IPS-NIHi7 (cell line): ENCODE results near the gene AXIN1.
"Not testable (repeated sequence)": the region's sequence is repeated elsewhere in the genome, so short reads cannot be mapped to it uniquely, and the experiment has no call there.

Experiments used
- DNase-seq: peaks from one replicate; pipeline ENCODE4 v3.0.0; 2012; ENCODE audit warnings: mixed read lengths; ENCODE audit errors: extremely low spot score

AXIN1 gene

DNA sequence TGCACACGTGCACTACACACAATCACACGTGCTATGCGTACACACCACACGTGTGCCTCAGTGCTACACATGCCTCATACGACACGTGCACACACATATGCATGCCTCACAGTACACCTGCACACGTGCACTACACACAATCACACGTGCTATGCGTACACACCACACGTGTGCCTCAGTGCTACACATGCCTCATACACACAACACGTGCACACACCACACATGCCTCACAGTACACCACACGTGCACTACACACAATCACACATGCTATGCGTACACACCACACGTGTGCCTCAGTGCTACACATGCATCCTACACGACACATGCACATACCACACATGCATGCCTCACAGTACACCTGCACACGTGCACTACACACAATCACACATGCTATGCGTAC, 85.0 kb downstream of the AXIN1 start:
- DNase-seq: not testable (repeated sequence)

DNA sequence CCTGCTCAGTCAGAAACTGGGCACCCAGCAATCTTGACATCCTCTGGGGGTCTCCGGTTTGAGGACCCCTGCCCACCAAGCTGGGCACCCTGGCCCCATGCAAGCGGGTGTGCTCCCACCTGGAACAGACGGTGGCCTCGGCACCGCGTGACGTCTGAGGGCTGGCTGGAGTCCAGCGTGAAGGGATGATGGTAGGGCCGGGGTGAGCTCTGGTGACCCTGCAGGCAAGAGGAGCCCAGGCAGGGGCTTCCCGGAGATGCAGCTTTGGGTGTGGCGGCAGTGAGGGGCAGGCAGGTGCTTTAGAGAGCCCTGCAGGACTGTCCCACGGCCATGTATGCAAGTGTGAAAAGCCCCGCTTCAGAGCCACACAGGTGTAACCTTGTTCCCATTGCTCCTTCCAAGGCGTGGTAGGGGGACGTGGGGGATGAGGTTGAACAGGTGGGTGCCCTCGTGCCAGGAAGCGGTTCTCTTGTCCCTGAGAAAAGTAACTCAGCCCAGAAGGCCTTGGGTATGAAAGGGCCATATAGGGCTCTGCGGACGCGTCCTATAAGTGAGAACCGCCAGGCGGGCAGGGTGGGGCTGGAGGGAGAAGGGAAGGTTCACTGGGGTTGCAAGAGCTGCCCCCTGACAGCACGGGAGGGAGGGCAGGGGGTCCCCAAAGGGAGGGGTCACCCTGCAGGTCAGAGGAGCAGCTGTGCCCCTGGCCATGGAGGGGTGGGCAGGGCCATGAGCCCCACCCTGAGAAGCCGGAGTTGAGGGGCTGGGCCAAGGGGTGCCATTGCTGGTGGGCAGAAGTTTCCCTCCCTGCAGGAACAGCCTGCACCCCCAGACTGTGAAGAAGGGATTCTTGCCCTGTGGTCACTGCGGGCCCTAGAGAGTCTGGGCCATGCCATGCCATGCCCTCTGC, 86.0 kb downstream of the AXIN1 start:
- no peak for DNase-seq

DNA sequence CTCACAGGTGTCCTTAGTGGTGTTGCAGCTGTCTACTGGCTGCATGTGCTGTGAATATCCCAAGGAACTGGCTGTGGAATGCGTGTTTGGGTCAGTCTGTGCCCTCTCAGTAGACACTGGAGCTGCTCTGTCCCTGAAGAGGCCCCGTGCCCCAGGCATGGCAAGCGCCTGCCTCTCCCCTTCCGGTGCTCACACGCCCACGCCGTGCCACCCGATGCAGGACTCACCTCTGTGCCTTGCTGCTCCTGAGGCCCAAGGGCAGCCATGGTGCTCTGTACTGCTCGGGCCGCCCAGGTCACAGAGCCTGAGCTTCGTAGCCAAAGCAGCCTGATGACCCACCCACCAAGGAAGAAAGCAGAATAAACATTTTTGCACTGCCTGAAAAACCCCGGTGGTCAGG, 86.8 kb downstream of the AXIN1 start:
- DNase-seq: no peak

DNA sequence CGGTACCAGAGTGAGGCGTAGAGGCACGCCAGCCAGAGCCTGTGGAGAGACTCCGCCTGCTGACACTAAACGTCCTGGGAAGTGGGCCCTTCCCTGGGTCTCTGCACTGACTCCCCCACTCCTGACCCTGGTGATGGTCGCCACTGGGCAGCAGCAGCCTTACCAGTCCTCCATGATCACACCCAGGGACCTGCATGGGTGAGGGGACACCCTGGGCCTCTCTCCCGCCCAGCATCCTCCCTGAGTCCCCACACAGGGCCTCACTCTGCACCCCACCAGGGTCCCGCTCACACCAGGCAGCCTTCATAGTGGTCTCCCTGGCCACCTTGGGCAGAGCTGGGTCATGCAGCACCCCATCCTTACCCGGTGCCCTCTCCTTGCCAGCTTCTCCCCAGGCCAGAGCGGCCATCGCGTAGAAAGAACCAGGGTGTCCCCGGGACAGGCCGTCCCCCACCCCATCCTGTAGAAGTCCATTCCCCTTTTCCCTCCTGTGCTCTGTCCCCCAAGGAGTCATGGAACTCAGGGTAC, 87.5 kb downstream of the AXIN1 start:
- DNase-seq: no peak

DNA sequence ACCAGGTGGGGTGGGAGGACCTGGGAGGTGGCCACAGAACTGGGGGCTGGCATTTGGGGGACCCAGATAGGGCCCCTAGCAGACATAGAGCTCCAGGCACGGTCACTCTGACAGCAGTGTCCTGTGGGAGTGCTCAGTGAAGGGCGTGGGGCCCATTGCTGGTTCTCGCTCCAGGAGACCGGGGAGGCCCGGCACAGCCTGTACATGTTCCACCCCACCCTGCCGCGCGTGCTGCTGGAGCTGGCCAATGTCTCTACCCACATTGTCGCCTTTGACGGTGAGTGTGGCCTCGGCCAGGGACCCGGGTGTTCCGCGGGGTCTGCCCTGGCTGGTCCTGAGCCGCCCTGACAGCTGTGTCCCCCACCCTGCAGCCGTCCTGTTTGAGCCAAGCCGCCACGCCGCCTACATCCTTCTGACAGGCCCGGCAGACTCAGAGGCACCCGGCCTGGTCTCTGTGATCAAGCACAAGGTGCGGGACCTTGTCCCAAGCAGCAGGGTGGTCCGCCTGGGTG, 88.0 kb downstream of the AXIN1 start:
- no peak for DNase-seq

DNA sequence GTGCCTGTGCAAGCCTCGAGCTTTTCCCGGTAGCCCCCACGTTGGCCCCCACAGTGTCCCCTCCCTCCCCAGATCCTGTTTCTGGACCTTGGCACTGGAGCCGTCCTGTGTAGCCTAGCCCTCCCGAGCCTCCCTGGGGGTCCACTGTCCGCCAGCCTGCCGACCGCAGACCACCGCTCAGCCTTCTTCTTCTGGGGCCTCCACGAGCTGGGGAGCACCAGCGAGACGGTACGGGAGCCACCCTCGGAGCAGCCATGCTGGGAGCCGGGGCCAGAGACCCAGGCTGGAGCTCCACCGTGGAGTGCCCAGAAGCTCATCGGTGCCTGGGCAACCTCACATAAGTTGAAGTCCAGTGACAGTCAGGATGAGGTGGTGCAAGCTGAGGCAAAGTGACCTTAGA, 88.6 kb downstream of the AXIN1 start:
- no peak for DNase-seq

DNA sequence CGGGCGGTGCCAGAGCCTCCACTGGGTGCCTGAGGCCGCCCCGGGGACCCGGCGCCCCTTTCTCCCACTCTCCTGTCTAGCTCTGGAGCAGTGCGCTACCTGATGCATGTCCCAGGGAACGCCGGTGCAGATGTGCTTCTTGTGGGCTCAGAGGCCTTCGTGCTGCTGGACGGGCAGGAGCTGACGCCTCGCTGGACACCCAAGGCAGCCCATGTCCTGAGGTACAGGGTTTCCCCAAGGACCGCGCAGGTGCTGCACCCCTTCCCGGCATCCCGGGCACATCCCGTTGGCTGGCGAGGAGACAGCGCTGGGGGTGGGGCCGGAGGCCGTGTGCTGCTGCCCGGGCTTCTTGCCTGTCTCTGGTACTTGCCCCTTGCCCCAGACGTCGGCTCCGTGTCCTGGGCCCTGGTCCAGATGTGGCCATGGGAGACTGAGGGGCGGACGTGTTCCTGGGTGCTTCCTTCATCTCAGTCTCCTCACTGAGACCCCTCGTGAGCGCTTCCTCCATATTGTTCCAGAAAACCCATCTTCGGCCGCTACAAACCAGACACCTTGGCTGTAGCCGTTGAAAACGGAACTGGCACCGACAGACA, 89.2 kb downstream of the AXIN1 start:
- DNase-seq: no peak

DNA sequence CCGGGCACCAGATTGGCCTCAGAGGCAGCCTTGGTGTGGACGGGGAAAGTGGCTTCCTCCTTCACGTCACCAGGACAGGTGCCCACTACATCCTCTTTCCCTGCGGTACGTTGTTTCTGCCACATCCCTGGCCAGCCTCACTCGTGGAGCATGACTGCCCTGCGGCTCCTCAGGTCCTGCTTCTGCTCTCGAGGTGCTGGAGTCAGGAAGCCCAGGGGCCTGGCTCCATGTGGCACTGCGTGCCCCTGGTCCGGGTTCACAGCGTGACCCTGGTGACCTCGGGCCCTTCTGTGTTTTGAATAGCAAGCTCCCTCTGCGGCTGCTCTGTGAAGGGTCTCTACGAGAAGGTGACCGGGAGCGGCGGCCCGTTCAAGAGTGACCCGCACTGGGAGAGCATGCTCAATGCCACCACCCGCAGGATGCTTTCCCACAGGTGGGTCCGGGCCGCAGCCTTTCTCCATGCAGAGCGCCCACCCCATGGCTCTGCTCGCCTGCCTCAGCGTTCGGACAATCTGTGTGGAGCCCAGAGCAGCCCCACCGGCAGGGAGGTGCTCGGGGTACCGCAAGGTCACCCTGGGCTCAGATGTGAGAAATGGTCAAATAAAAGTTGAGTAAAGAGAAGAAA, 90.3 kb downstream of the AXIN1 start:
- DNase-seq: no peak

DNA sequence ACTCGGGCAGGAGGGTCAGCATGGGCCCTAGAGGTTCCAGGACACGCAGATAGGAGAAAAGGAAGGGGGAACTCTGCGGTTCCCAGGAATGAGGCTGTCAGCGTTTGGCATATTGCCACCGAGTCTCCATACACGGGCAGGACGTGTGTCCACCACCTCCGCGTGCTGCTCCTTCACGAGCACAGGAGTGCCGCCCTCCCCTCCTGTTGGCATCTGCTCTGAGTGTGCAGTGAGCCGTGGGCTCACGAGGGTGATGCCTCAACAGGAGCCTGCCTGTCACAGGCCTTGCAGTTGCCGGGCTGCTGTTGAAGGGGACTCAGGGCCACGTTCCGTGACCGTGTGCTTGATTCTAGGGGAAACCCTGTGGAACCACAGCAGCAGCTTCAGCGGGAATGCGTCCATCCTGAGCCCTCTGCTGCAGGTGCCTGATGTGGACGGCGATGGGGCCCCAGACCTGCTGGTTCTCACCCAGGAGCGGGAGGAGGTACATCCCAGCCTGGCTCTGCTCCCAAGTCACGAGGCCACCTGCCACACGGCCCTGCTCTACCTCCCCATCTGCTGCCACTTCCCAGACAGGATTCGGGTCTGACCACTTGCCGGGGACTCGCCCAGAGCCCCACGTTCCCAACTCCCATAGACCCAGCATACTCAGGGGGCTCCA, 91.4 kb downstream of the AXIN1 start:
- no peak for DNase-seq

DNA sequence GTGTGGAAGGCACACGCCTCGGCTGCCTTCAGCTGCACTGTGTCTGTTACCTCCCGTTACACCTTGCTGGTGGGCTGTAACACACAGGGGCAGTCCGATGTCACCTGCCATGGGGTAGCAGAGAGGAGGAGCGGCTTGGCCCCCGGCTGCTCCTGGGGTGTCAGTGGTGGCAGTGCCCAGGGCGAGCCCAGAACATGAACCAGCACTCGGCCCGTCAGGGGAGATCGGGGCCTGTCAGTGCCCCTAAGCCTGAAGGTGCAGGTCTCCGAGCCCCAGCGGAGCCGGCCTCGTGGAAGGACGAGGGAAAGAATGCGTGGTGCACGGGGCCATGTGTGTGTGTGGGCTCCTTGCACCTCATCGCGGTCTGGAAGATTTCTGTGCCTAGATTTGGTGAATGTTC, 92.2 kb downstream of the AXIN1 start:
- no peak for DNase-seq

DNA sequence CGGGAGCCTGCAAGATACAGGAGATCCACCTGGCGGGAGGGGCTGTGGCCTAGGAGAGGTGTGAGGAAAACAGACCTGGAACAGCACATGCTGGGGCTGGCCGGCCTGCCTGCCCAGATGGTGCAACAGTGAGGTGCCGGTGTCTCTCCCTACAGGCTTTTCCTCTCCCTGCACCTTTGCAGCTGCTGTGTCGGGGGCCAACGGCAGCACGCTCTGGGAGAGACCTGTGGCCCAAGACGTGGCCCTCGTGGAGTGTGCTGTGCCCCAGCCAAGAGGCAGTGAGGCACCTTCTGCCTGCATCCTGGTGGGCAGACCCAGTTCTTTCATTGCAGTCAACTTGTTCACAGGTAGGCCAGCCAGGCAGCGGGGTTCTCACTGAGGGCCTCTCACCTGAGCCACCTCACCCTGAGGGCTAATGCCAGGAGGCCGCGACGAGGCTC, 92.7 kb downstream of the AXIN1 start:
- no peak for DNase-seq

DNA sequence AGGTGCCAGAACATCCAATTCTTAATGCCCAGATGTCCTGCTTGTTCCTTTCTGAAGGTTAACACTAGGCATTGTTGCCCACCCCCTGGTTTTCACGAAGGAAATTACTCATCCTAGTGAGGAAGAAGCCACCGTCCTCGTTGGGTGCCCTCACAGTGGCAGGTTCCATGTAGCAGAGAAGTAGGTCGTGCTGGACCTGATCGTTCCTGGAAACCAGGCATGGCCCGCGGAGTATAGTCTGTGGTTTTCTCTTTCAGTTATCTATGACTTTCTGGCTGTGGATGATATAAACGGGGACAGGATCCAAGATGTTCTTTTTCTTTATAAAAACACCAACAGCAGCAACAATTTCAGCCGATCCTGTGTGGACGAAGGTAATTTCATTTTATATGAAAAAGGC, 93.3 kb downstream of the AXIN1 start:
- DNase-seq: no peak

DNA sequence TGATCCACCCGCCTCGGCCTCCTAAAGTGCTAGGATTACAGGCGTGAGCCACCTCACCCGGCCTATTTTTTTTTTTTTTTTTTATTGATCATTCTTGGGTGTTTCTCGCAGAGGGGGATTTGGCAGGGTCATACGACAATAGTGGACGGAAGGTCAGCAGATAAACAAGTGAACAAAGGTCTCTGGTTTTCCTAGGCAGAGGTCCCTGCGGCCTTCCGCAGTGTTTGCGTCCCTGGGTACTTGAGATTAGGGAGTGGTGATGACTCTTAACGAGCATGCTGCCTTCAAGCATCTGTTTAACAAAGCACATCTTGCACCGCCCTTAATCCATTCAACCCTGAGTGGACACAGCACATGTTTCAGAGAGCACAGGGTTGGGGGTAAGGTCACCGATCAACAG, 94.4 kb downstream of the AXIN1 start:
- not testable (repeated sequence) for DNase-seq

DNA sequence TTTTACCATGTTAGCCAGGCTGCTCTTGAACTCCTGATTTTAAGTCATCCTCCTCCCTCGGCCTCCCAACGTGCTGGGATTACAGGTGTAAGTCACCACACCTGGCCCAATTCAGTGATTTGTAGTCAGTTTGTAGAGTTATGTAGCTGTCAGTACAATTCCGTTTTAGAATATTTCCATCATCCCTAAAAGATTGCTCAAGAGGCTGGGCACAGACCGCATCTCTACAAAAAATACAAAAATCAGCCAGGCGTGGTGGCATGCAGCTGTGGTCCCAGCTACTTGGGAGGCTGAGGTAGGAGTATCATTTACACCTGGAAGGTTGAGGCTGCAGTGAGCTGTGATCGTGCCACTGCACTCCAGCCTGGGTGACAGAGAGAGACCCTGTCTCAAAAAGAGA, 97.3 kb downstream of the AXIN1 start:
- DNase-seq: no peak

DNA sequence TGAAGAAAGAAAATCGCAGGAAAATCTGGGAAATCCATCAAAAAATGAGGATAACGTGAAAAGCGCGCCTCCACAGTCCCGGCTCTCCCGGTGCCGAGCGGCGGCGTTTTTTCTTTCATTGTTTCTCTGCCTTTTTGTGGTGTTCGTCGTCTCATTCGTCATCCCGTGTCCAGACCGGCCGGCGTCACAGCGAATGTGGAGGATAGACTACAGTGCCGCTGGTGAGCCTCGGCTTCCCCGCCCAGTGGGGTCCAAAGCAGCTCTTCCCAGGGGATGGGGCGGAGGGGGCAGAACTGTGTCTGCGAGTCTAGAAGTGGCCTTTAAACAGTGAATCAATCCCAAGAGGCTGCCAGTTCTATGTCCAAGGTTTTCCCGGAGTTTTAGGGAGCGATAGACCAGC, 98.1 kb downstream of the AXIN1 start:
- no peak for DNase-seq

DNA sequence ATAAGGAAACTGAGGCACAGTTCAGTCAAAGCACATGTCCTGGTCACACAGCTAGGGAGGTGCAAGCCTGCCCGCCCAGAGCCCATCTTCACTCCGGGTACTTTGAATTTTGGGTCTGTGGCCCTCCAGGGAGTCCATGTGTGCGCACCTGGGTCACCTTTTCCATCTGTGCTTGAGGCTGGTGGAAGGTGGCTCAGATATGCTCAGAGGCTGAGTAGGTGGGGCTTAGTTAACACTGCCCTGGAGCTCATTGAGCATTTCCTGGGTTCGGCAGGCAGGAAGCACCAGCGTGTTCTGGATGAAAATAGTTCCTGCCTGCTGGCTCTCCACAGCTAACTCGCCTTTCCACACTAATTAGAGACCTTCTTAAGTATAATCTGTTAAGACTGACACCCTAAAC, 98.7 kb downstream of the AXIN1 start:
- no peak for DNase-seq

DNA sequence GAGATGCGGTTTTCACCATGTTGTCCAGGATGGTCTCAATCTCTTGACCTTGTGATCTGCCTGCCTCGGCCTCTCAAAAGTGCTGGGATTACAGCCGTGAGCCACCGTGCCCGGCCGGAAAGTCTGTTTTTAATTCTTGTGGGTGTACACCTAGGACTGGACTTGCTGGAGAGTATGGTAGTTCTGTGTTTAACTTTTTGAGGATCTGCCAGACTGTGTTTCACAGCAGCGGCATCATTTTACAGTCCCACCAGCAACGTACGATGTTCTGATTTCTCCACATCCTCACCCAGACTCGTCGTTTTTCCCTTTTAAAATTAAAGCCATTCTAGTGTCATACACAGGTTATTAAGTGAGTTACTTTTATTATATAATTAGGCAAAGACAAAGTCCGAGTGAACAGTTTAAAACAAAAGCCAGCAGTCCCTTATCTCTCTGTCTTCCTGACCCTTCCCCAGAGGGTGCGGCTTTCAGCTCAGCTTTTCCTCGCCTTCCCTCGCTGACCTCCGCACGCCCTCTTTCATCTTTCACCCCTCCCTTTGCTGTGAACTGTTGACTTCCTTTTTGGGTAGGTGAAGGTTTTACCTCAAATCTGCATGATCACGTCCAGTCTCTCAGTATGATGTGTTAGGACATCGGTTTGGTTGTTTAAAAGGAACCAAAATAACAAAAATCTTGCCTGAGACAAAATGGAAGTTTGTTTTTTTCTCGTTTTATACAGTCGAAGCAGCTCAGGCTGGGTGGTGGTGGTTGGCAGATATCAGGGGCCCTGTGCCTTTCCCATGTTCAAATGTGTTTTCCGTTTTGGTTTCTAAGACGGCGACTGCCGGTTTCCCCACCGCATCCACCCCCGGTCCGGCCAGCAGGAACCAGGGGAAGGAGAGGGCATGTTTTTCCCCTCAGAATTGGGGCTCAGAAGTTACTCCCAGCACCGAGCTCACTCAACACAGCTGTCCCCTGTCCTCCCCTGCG, 99.9 kb downstream of the AXIN1 start:
- no peak for DNase-seq

DNA sequence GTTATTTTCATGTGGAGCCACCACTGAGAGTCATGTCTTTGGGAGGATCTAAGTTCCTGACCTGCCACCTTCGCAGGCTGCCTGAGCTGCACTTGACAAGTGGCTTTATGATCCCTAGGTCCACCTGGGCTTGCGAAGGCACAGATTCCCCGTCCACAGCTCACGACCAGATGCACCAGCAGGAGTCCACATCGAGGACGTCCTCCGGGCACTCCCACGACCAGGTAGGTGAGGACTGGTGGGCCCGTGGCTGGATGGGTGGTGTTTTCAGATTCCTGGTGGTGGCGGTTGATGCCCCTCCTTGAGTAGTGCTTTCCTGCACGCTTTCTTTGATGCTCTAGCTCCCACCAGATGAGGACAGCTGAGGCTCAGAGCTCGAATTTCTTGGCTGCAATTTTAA, 103.1 kb downstream of the AXIN1 start:
- peak; percentile 5 for DNase-seq

DNA sequence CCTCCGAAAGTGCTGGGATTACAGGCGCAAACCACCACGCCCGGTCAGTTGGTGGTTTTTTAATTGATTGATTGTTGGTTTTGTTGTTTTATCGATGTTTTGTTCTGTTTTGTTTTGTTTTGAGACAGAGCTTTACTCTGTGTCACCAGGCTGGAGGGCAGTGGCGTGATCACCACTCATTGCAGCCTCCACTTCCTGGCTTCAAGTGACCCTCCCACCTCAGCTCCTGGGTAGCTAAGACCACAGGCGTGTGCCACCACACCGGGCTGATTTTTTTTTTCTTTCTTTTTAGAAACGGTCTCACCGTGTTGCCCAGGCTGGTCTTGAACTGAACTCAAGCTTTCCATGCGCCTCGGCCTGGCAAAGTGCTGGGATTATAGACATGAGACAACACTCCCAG, 105.5 kb downstream of the AXIN1 start:
- no peak for DNase-seq

DNA sequence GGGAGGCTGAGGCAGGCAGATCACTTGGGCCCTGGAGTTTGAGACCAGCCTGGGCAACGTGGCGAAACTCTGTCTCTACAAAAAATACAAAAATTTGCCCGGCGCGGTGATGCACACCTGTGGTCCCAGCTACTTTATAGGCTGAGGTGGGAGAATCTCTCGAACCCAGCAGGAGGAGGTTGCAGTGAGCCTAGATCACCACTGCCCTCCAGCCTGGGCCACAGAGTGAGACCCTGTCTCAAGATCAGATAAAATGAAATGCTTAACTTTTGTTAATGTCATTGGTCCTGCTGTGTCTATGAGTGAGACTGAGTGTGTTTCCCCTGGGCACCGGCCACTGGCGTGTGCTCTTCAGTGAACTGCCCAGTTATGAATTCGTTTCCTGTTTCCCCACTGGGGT, 107.4 kb downstream of the AXIN1 start:
- no peak for DNase-seq

DNA sequence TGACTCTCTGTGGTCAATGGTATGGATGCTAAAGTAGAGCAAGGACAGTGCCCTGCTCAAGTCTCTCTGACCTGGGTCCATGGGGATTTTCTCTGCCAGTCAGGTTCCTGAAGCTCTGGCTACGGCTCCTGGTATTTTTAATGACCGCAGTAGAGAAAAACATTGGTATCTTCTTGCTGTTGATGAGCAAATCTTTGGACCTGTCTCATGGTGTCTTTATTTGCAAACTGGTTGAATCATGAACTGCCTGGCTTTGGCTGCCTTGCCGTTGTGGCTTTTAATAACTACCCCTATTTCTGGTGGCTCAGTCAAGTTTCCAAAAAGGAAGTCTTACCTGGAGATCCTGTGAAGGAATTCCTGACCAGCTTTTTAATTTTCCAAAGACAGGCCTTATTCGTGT, 109.2 kb downstream of the AXIN1 start:
- DNase-seq: no peak
